Testis (tissue), 2 donors: ENCODE results near the gene STARD6.

ENCODE experiments used
- CTCF ChIP-seq, 3 experiments: fragments of 450-650 bp in 2 of 3; fragments of 200-600 bp in 1 of 3; sonication (generic) in 1 of 3; IDR thresholded peaks; one replicate each; pipeline ENCODE4 v1.5.1; 2016 to 2019; ENCODE audit warnings: antibody characterized with exemption in 3 of 3, mild to moderate bottlenecking in 2 of 3, moderate library complexity in 1 of 3
- POLR2A ChIP-seq: fragments of 450-650 bp; IDR thresholded peaks from one replicate; pipeline ENCODE4 v1.6.1; 2017; ENCODE audit warnings: antibody characterized with exemption, mild to moderate bottlenecking, moderate library complexity

- TF ChIP-seq CTCF (IDR thresholded peaks at IDR 0.05) (no peak), POLR2A (no peak)
Measured at GRCh38 chr18:54284535-54284934, 73.1 kb downstream of the STARD6 start.
